HG03060 (cell line): ENCODE data around the gene ZNF3.

Experiments
- ATAC-seq: cut with Tn5 transposase; IDR thresholded peaks from one replicate; pipeline ENCODE4 v1.9.1; 2021; ENCODE audit warnings: low read depth, moderate number of reproducible peaks; ENCODE audit not compliant: unreplicated experiment

ZNF3 gene

DNA sequence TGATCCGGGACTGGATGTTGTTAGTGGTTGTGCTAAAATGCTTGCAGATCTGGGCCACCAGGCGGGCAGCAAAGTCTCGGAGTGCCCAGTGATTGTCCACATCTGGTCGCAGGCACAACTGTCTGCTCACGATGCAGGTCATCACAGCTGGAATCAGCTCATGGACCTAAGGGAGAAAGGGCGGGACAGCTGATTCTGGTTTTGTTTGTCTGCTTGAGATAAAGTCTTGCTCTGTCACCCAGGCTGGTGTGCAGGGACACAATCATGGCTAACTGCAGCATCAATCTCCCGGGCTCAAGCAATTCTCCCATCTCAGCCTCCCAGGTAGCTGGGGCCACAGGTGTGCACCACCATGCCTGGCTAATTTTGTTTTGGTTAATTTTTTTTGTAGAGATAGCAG is 29.6 kb upstream of the ZNF3 start:
- ATAC-seq, result no peak

DNA sequence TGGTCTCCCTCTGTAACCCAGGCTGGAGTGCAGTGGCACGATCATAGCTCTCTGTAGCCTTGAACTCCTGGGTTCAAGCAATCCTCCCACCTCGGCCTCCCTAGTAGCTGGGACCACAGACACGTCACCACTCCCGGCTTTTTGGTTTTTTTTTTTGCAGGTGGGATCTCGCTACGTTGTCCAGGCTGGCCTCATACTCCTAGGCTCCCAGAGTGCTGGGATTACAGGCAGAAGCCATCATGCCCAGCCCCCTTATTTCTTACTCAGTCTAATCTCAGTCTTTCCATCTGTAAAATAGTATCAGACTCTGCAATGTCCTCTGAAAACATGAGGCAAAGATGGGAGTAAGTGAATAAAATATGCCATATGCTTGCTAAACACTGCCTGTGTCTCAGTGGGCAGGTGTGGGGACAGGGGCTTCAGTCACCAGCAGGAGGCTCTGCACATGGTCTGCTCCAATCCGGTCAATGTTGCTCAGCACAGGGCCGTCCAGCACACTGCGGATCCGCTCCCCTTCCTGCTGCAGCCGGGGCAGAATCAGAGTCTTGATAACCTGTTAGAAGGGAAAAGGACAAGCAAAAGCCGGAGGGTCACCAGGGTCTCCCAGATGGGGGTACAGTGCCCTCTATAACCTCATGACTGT is 28.1 kb upstream of the ZNF3 start:
- no peak for ATAC-seq

DNA sequence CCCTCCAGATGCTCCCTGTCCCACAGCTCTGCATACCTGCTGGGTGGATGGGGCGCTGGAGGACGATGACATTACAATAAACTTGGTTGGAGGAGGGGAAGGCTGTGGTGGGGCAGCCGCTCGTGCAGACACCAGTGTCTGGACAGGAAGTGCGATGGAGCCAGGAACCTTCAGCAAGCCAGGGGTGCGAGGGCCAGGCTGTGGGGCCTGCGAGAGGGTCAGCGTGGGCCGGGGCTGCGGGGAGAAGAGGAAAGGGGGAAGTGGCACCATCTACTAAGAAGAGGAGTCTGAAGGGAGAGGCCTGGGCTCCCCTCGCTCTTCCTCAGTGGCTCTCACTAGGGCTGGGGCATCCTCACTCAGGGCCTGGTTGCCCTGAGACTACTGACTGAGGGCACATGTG is 26.4 kb upstream of the ZNF3 start:
- no peak for ATAC-seq

DNA sequence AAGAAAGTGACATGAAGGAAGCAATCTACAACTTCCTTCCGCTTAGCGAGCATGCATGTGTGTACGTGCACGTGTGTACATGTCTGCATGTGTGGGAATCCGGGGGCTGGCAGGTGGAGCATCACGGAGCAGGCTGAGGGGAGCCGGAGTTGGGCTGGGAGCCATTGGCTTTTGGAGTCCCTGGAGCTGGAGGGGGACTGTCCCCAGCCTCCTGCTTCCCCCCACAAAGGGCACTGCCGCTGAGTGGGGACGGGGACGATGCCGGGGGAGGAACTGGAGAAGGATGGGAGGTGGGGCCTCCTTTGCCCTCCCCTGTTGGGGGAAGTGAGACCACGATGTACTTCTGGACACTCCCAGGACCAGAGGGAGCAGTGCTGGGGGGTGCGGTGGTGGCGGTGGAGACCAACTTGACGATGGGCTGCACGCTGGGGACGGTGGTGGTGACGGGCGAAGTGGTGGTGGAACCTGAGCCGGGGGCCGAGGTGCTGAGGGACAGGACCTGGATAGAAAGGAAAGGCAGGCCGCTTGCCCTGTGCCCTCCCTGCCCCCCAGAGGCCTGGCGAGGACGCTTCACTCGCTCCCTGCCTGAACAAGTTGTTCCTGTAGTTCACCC is 25.7 kb upstream of the ZNF3 start:
- ATAC-seq, result no peak

DNA sequence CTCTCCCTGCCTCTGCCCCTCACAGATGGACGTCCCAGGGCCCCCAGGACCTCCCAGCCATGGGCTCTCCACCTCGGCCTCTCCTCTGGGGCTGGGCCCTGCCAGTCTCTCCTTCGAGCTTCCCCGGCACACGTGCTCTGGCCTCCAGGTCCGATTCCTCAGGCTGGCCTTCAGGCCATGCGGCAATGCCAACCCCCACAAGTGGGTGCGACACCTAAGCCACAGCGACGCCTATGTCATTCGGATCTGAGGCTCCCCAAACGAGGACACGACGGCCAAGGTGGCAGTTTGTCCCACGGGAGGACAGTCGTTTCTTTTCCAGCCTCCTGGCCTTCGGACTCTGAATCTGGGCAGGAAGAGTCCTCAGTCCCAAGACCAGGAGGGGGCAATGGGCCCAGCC is 25.1 kb upstream of the ZNF3 start:
- no peak for ATAC-seq

DNA sequence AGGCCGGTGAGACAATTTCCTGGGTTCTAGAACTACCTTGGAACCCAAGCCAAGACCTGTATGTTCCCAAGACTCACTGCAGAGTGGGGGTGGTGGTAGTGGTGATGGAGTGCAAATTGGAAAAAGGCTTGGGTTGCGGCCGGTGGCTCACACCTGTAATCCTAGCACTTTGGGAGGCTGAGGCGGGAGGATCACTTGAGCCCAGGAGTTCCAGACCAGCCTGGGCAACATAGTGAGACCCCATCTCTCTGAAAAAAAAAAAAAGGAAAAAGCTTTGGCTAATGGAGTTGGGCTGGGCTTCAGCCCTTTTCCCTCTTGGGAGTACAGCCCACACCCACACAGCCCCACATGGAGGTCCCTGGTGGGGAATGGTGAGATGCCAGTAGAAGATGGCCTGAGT is 24.0 kb upstream of the ZNF3 start:
- no peak for ATAC-seq

DNA sequence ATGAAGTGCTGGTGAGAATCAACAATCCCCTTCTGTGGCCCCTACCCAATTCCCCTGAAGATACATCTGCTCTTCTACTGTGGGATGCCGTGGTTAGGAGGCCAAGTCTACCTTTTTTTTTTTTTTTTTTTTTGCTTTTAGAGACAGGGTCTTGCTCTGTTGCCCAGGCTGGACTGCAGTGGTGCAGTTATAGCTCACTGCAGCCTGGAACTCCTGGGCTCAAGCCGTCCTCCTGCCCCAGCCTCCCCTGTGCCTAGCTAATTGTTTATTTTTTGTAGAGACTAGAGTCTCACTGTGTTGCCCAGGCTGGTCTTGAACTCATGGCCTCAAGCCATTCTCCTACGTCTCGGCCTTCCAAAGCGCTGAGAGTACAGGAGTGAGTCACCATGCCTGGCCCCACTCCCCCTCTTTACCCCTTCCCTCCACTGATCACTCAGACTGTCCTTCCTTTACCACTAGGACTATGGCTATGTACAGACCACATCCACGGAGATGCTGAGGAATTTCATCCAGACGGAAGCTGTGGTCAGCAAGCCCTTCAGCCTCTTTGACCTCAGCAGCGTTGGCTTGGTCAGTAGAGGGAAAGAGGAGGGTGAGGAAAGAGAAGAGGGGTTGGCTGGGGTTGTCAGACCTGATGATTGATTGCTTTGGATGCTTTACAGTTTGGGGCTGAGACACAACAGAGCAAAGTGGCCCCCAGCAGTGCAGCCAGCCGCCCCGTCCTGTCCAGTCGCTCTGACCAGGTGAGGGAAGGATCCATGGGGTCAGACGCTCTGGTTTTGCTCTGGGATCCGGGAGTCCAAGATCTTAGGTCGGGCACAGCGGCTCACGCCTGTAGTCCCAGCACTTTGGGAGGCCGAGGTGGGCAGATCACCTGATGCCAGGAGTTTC is 21.7 kb upstream of the ZNF3 start:
- no peak for ATAC-seq

DNA sequence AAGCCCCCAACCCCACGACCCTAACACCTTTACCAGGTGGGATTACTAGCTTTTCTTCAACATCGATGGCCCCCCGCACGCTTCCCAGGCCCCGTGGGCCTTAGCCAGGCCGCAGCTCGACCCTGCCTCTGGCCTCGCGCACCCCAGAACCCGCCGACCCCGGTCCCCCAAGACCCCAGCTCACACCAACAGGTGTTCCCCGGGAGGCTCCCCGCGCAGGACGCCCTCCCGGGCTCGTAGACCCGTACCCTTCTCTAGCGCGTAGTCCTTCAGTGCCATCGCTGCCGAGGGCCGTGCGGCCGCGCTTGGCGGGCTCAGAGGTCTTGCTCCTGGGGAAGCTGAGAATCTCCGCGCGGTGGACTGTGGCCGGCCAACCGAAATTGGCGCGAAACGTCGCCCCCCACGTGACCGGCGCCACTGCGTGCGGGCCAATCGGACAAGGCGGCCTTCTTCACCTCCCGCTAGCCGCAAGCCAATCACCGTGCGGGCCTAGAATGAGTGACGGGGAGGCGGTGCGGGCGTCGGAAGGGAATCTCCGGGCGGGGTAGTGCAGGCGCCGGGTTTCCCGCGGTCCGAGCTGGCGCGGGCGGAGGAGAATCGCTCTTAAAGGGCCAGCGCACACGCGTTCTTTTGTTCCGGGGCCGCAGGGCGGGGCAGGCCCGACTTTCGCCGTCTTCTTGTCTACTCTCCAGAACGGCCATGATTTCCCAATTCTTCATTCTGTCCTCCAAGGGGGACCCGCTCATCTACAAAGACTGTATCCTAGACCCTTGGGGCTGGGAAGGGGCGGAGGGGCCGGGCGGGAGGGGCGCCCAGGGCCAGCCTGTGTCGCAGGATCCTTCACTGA is 19.7 kb upstream of the ZNF3 start, which contains the start of the genes AP4M1 and MCM7:
TSS of gene AP4M1 (plus strand) at position 628 of the 847 bp plus-strand sequence. CDS start at position 700, 72 bp downstream.
TSS of gene MCM7 (minus strand) at position 382 of the 847 bp plus-strand sequence. CDS start at position 279, 103 bp downstream.
- peak; percentile 62 for ATAC-seq

DNA sequence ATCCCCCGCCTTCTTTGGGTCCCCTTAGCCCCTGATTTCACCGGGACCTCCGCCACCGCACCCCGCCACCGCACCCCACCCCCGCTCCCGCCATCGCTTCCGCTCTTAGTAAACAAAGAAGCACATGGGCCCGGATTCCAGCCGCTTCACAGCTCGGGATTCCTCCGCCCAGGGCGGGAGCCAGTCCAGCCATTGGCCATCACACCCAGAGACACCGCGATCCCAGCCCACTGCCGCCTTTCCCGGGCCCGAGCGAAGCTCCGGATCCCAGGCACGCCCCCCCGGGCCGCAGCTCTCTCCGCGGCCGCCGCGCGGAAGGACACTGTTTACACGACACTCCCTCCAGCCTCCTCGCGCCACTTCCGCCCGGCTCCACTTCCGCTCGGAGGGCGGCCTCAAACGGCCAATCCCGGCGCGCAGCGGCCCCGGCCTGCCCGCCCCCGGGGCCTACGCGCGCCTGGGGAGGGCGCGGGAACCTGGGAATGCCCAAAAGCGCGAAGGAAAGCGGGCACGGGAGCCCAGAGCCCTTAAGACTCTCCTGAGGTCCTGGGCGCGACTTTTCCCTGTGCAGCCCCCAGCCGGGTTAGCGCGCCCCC is 19.0 kb upstream of the ZNF3 start:
- ATAC-seq, result peak; percentile 34

DNA sequence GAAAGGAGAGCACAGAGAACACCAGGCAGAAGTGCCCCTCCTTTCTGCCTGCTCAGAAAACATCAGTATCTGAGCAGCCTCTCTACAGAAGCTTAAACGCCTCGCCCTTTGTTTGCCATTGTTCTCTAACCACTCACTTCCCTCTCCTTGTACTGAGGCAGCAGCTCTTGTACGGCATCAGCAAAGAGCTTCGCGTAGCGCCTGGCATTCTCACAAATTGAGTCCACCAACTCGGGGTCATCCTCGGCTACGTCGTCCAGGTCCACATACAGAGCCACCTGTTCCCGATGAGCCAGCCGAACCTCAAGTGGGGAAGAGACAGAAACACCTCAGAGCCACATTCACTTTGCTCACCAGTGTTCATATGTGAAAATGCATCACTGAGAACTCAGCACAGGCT is 17.9 kb upstream of the ZNF3 start:
- no peak for ATAC-seq

DNA sequence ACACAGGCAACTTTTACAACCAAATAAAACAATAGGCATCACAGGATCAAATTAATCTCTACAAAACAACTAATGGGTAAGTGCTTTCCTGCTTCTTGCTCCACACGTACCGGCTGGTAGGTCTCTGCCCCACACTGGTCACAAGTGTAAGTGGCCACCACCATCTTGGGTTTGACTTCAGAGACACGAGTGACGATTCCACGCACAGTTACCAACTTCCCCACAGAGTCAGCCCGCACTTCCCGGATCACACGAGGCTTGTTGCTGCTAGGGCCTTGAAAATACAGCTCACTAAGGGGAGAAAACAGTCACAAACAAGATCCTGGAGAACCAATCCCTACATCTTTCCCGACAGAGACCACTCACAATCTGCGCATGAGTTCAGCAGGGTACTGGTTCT is 17.4 kb upstream of the ZNF3 start:
- ATAC-seq, result no peak

DNA sequence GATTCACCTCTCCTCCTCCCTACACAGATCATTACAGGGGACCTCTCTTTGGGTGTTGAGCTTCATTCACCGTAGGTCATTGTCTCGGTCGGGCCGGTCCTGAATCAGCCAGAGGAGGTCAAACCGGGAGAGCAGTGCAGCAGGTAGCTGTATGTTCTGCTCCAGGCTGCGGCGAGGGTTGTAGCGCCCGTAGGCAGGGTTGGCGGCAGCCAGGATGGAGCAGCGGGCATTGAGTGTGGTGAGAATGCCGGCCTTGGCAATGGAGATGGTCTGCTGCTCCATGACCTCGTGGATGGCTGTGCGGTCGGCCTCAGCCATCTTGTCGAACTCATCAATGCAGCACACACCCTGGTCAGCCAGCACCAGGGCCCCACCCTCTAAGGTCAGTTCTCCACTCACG is 14.2 kb upstream of the ZNF3 start:
- ATAC-seq, result no peak

DNA sequence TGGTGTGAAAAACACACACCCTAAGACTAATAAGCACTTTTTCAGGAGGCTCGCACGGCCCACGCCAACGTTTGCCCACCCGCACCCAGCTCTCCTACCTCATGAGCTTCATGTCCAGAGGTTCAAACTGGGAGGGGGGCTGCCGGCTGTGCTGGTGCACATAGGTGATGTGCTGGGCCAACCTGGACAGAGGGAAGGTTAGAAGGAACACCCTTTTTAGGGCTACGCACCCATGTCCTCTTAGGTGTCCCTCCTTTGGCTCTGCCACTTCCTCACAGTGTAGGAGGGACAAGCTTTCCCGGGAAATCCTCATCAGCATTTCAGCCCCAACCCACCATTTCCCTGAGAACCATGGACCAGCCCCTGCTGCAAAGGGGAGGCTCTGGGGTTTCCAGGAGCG is 13.8 kb upstream of the ZNF3 start:
- ATAC-seq, result no peak

DNA sequence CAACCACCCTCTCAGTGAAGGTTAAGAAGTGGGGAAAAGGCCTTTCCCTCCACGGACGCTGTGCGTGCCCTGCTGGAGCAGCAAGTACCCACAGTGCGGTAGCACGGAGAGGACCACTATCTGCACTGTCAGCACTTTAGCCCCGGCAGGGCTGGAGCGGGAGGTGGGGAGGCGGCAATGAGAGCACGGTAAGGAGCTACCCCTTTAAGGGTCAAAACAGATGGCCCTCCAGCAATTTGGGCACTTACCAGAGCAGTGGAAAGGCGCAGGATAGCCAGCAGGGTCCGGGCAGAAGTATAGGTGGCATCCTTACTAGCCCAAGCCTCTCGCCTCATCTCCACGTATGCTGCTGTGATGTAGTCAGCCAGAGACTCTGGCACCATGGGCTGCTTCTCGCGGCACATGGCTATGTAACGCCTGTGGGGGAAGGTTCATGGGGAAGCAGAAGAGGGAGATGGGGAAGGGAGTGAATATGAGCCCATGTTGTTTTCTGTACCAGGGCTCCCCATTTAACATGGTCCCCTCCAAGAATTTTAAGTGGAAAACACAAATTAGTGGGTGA is 12.5 kb upstream of the ZNF3 start:
- ATAC-seq, result no peak

DNA sequence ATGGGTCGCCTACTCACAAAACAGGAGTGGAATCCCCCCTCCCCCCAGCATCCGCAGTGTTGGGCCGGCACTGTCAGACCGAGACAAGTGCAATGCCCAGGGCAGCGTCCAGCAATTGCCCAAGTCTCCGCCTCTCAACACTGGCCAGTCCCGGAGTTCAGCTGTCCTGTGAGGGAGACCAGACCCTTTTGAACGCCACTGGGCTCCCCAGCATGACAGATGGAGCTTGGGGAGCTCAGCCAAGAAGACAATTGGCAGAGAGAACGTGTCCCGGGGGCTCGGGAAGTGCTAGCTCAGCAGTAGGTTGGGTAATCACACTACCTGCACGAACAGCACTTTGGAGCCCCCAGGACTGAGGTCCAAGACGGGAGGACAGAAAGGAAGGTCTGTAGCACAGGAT is 12.0 kb upstream of the ZNF3 start:
- ATAC-seq, result no peak

DNA sequence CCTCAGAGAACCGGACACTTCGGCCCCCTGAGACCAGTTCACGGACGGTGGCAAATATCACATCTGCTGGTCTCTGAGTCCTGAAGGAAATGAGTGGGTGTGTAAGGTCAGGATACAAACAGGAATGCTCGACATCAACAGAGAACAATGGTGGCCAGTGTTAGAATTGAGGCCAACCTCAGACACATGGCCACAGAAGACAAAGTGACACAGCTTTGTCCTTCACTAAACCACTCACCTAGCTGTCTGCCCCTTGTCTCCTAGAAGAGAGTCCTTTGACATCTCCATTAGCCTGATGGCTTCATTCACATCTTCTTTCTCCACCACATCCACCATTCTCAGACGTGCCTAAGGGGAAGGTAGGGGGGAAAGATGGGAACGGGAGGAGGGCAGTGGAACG is 11.5 kb upstream of the ZNF3 start:
- no peak for ATAC-seq

DNA sequence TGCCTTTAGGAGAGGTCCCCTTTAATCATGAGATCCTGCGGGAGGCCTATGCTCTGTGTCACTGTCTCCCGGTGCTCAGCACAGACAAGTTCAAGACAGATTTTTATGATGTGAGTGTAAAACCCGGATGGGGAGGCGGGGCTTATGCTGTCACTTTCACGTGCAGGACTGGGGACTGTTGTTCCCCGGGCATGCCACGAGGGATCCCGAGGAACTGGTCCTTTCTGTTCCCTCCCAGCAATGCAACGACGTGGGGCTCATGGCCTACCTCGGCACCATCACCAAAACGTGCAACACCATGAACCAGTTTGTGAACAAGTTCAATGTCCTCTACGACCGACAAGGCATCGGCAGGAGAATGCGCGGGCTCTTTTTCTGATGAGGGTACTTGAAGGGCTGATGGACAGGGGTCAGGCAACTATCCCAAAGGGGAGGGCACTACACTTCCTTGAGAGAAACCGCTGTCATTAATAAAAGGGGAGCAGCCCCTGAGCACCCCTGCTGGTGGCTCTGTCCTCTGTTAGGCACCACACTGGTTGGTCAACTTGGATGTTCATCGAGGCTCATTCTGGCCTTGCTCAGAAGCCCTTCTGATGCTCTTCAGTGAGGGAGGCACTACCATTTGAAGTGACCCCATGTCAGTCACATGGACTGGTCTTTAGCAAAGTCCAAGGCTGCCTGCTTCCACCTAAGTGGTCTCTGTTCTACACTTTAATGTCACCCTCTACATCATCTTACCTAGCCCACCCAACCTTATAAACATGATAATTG is 10.1 kb upstream of the ZNF3 start:
- no peak for ATAC-seq

DNA sequence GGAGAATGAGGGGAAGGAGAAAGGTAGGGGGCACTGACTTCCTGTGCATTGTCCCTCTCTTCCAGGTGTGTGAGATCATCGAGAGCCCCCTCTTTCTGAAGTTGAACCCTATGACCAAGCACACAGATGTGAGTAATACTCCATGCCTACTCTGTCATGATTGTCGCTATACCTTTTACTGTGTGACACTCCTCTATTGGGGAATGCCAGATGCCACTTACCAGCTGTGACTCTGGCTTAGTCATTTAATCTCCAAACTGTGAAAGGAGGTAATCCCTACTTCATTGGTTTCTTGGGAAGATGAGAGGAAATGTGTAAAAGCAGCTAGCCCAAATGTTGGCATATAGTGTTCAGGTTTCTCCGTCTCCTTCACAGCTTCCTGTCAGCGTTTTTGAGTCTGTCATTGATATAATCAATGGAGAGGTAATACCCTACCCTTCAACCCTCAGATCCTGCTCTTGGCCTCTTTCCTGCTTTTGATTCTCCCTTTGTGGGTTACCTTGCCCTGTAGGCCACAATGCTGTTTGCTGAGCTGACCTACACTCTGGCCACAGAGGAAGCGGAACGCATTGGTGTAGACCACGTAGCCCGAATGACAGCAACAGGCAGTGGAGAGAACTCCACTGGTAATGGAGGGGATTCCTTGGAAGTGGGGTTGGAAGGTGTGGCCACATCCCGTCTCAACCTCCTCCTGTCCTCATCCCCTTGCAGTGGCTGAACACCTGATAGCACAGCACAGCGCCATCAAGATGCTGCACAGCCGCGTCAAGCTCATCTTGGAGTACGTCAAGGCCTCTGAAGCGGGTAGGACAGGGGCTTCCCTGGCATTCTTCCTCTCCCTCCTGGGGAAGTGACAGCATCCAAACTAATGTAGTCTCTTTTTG is 9.2 kb upstream of the ZNF3 start:
- no peak for ATAC-seq
